Left lung (tissue), 10 donors: ENCODE measurements around the gene GINS2. TPM values are rescaled to one million over a fixed set of nuclear protein-coding genes. Genes with fewer than 3 reads are reported as not detected.

Source experiments
- ATAC-seq: fragments of 200-7000 bp; cut with Tn5 transposase; one replicate; pipeline ENCODE4 v1.9.1; 2020; ENCODE audit warnings: moderate library complexity
- DNase-seq, 4 donors: peaks; one replicate each; pipeline ENCODE4 v3.0.0-alpha.2; 2013 to 2020
- H3K27ac ChIP-seq, 2 donors: fragments of 200-600 bp; sonication (generic) in 1 of 2; one replicate each; pipeline versions ENCODE4 v1.5.0 to v1.8.0; 2020 to 2021
- H3K27me3 ChIP-seq, 2 donors: fragments of 200-600 bp; sonication (generic) in 1 of 2; one replicate each; pipeline versions ENCODE4 v1.5.0 to v1.8.0; 2020 to 2021
- H3K36me3 ChIP-seq, 2 donors: fragments of 200-600 bp; sonication (generic) in 1 of 2; one replicate each; pipeline versions ENCODE4 v1.5.0 to v1.8.0; 2020 to 2021
- H3K4me1 ChIP-seq, 2 donors: fragments of 200-600 bp; one replicate each; pipeline ENCODE4 v1.8.0; 2021
- H3K4me3 ChIP-seq, 2 donors: fragments of 200-600 bp; sonication (generic) in 1 of 2; one replicate each; pipeline versions ENCODE4 v1.5.0 to v1.8.0; 2020 to 2021; ENCODE audit warnings: mild to moderate bottlenecking in 1 of 2
- H3K9me3 ChIP-seq, 2 donors: fragments of 200-600 bp; sonication (generic) in 1 of 2; one replicate each; pipeline versions ENCODE4 v1.5.0 to v1.8.0; 2020 to 2021
- intact Hi-C, 2 donors: fragments of 100-400 bp; cut with DNase I; formaldehyde crosslinking; loops; one replicate each; pipeline versions ENCODE4 v1.11.2 to v1.14.2; 2022
- polyA plus RNA-seq, 6 donors: library from polyadenylated mRNA; unstranded; fragments of 120-200 nt; gene quantifications; one replicate each; pipeline ENCODE4 v1.2.1, GENCODE V29; 2013; ENCODE audit not compliant: insufficient read length in 6 of 6
- total RNA-seq, 2 donors: library from RNA; stranded (reverse); fragmentation: NEBNext Ultra II Directional; extraction: Animal tissue kit (Norgen Biotek cat#: 25700); gene quantifications; one replicate each; pipeline ENCODE4 v1.2.1, GENCODE V29; 2021
- TF ChIP-seq, protein P1 (sequence below), 2 donors: fragments of 200-600 bp; sonication (generic) in 1 of 2; IDR thresholded peaks; one replicate each; pipeline versions ENCODE4 v1.5.0 to v1.8.0; 2021; ENCODE audit warnings: antibody characterized with exemption in 2 of 2
- donor health status: DM: no; HTN: yes; CAD: no.
- donor health status: DM: no; HTN: no; CAD: no.

Gene GINS2
- total and polyA plus RNA-seq, 8 donors = 4.2 to 17.4 (median 13.8) TPM

DNA sequence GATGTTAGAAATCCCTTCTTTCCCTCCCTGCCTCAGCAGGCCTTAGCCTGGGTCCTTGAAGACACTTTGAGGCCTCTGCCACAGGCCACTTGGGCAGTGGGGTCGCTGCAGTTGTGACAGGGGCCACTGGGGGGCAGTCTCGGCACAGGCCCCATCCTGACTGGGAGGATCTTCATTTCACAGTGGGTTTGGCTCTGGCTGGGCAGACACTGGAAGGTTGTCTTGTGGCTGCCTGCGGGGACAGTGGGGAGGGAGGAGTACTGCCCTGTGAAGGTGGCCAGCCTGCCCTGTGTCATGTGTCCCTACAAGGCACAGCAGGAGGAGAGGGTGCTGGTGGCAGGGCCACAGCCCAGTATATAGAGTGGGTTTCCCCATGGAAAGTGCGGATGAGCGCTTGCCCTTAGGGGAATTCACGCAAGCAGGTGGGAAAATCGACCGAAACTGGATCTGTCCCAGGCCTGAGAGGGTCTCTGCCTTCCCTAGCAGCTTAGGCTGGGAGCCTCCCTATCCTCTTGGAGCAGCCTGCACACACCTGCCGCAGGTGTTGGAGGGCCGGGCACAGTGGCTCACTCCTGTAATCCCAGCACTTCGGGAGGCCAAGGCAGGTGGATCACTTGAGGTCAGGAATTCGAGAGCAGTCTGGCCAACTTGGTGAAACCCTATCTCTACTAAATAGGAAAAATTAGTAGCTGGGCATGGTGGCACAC lies 28.8 kb downstream of the GINS2 start:
- ATAC-seq (peak; percentile 70), DNase-seq (peak in 2 of 4 donors; percentile 48 to 87)
- Histone ChIP-seq H3K4me3 (no peak overlapping the region), H3K27me3 (no peaks in the 10 kb centered on the region), H3K4me1 (no peaks in the 10 kb centered on the region), H3K9me3 (no peaks in the 10 kb centered on the region), H3K36me3 (peaks cover 4 to 100% of the 10 kb centered on the region in 2 donors), H3K27ac (no peak overlapping the region)
- TF ChIP-seq, protein P1, sequence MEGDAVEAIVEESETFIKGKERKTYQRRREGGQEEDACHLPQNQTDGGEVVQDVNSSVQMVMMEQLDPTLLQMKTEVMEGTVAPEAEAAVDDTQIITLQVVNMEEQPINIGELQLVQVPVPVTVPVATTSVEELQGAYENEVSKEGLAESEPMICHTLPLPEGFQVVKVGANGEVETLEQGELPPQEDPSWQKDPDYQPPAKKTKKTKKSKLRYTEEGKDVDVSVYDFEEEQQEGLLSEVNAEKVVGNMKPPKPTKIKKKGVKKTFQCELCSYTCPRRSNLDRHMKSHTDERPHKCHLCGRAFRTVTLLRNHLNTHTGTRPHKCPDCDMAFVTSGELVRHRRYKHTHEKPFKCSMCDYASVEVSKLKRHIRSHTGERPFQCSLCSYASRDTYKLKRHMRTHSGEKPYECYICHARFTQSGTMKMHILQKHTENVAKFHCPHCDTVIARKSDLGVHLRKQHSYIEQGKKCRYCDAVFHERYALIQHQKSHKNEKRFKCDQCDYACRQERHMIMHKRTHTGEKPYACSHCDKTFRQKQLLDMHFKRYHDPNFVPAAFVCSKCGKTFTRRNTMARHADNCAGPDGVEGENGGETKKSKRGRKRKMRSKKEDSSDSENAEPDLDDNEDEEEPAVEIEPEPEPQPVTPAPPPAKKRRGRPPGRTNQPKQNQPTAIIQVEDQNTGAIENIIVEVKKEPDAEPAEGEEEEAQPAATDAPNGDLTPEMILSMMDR (IDR thresholded peaks at IDR 0.05) = peak; percentile 76 to 77
- intact Hi-C loops = no loop called here

DNA sequence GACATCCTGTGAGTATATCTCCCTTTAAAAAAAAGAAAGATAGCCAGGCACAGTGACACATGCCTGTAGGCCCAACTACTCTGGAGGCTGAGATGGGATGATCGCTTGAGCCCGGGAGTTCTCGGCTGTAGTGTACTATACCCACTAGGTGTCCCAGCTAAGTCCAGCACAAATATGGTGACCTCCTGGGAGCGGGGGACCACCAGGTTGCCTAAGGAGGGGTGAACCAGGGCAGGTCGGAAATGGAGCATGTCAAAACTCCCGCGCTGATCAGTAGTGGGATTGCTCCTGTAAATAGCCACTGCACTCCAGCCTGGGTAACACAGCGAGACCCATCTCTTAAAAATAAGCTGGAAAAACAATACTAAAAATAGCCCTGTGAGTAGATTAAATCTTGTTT lies 29.4 kb downstream of the GINS2 start:
- DNase-seq = no peak
- no peaks in the 10 kb centered on the region for H3K9me3 ChIP-seq
- H3K4me3 ChIP-seq = no peak overlapping the region
- H3K36me3 ChIP-seq = peaks cover 4 to 100% of the 10 kb centered on the region in 2 donors
- H3K27me3 ChIP-seq = no peaks in the 10 kb centered on the region
- H3K4me1 ChIP-seq = no peaks in the 10 kb centered on the region
- intact Hi-C loops = no loop called here
- H3K27ac ChIP-seq = no peak overlapping the region
- no peak for ATAC-seq
- TF ChIP-seq, protein P1 (IDR thresholded peaks at IDR 0.05) = no peak

DNA sequence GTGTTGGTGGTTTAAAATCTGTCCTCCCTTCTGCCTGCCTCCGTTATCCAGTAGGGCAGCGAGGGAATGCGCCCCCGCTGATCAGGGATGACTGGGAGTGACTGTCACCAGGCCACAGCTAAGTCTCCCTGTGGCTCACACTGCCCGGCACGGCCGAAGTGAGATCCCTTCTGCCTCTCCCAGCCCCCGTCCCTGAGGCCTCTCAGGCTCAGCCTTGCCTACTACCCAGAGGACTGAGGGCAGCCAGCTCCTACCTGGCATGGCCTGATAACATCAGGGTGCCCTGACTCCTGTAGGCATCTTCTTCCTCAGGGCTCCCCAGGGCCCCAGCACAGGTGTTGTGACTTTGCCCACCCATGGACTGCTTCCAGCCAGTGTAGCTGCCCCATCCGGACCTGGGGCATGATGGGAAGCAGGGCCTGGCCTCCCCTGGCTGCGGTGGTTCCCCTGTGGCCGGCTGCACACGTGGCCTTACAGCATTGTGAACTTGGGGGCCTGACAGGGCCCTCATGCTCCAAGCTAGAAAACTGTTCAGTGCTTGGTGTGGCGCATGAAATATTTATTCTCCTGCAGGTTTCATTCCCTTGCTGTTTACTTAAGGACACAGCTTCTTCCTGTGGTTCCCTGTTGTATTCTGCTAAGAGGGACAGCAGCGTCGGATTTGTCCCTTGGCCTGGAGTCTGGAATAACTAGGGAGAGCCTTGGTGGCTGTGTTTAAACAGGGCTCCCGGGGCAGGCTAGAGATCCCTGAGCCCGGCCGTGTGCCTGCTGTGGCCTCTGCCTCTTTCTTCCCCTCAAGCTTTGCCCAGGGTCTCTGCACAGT lies 30.0 kb downstream of the GINS2 start:
- peaks cover 4 to 100% of the 10 kb centered on the region in 2 donors for H3K36me3 ChIP-seq

DNA sequence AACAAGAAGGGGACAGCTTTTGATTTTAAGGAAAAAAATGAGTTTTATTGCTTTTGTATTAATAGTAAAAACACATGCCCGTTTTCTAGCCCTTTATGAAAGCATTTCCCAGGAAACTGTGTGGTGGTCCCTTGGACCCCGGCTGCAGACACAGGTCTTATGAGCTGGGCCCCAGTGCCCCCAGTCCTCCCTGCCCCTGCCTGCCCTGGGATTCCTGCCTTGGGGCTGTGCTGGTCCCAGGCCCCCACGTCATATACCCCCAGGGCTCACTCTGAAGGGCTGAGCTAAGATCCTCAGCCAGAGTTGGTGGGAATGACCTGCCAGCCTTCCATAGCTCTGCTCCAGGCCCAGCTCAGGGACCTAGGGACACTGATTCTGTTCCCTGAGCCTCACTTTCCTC lies 30.8 kb downstream of the GINS2 start:
- Histone ChIP-seq H3K4me3 (no peak overlapping the region), H3K27me3 (no peaks in the 10 kb centered on the region), H3K27ac (peak overlapping the region in 1 of 2 donors; percentile 5), H3K36me3 (peaks cover 4 to 97% of the 10 kb centered on the region in 2 donors), H3K9me3 (no peaks in the 10 kb centered on the region), H3K4me1 (peaks cover 0 to 9% of the 10 kb centered on the region in 2 donors)
- no peak for ATAC-seq
- DNase-seq = no peak
- TF ChIP-seq, protein P1 (IDR thresholded peaks at IDR 0.05) = no peak
- intact Hi-C loops = no loop called here

More for the DNA sequence above, 30.0 kb downstream of the GINS2 start:
- Histone ChIP-seq H3K4me1 (peaks cover 0 to 4% of the 10 kb centered on the region in 2 donors), H3K9me3 (no peaks in the 10 kb centered on the region), H3K4me3 (no peak overlapping the region), H3K27me3 (no peaks in the 10 kb centered on the region), H3K27ac (peak overlapping the region in 1 of 2 donors; percentile 5)
- DNase-seq = peak in 1 of 4 donors; percentile 76
- TF ChIP-seq, protein P1 (IDR thresholded peaks at IDR 0.05) = no peak
- intact Hi-C loops = no loop called here
- no peak for ATAC-seq

DNA sequence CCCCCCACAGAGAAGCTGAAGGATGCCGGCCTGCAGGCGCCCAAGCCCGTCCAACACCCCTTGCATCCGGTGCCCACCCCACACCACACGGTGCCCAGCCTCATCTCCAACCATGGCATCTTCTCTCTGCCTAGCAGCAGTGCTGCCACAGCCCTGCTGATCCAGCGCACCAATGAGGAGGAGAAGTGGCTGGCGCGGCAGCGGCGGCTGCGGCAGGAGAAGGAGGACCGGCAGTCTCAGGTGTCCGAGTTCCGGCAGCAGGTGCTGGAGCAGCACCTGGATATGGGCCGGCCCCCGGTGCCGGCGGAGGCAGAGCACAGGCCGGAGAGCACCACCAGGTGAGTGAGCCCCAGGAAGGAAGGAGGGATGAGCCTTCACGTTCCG lies 31.5 kb downstream of the GINS2 start:
- Histone ChIP-seq H3K4me1 (peaks cover 0 to 16% of the 10 kb centered on the region in 2 donors), H3K4me3 (no peak overlapping the region), H3K36me3 (peaks cover 4 to 89% of the 10 kb centered on the region in 2 donors), H3K27ac (no peak overlapping the region), H3K9me3 (no peaks in the 10 kb centered on the region), H3K27me3 (no peaks in the 10 kb centered on the region)
- TF ChIP-seq, protein P1 (IDR thresholded peaks at IDR 0.05) = no peak
- DNase-seq (peak in 1 of 4 donors; percentile 71), ATAC-seq (no peak)
- intact Hi-C loops = no loop called here
